Neural cell (in vitro differentiated cells): ENCODE results near the gene ZNF416.

ENCODE experiments used
- CTCF ChIP-seq: fragments of 450-650 bp; IDR thresholded peaks from 2 replicates; pipeline ENCODE4 v1.5.1; 2014; ENCODE audit warnings: antibody characterized with exemption, mild to moderate bottlenecking, moderate library complexity; ENCODE audit not compliant: poor library complexity, severe bottlenecking
- REST ChIP-seq: IDR thresholded peaks from 2 replicates; pipeline ENCODE4 v1.6.1; 2012; ENCODE audit warnings: borderline replicate concordance

DNA sequence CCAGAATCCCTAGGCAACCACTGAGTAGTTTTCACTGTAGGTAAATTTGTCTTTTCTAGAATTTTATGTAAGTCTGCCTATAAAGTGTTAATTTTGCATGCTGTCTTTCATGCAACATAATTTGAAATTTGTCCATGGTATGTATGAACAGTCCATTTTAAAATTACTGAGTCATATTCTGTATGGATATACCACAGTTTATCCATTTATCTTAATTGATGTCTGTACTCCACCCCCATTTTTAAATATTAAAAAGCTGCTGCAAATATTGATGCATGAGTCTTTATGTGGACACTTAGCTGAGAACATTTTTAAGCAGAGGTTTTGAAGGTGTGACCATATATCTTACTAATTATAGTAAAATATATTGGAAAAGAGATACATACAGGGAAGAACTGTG lies 44.4 kb upstream of the ZNF416 start:
- no peak for TF ChIP-seq REST
- no peak for TF ChIP-seq CTCF
